ENCODE results near the gene NCAPD2.

NCAPD2 gene

DNA sequence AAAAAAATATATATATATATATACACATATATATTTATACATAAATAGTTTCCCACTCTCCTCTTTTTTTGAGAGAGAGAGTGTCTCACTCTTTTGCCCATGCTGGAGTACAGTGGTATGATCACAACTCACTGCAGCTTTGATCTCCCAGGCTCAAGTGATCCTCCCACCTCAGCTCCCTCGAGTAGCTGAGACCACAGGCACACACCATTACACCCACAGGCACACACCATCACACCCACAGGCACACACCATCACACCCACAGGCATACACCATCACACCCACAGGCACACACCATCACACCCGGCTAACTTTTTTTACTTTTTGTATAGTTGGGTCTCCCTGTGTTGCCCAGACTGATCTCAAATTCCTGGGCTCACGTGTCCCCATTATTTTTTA, 26.3 kb downstream of the NCAPD2 start:
- no peak overlapping the region for H3K27ac ChIP-seq
- TF ChIP-seq ZFX (IDR thresholded peaks at IDR 0.05; ENCODE audit: borderline replicate concordance), result no peak
- TF ChIP-seq, protein P1, sequence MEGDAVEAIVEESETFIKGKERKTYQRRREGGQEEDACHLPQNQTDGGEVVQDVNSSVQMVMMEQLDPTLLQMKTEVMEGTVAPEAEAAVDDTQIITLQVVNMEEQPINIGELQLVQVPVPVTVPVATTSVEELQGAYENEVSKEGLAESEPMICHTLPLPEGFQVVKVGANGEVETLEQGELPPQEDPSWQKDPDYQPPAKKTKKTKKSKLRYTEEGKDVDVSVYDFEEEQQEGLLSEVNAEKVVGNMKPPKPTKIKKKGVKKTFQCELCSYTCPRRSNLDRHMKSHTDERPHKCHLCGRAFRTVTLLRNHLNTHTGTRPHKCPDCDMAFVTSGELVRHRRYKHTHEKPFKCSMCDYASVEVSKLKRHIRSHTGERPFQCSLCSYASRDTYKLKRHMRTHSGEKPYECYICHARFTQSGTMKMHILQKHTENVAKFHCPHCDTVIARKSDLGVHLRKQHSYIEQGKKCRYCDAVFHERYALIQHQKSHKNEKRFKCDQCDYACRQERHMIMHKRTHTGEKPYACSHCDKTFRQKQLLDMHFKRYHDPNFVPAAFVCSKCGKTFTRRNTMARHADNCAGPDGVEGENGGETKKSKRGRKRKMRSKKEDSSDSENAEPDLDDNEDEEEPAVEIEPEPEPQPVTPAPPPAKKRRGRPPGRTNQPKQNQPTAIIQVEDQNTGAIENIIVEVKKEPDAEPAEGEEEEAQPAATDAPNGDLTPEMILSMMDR (IDR thresholded peaks at IDR 0.05), result no peak

DNA sequence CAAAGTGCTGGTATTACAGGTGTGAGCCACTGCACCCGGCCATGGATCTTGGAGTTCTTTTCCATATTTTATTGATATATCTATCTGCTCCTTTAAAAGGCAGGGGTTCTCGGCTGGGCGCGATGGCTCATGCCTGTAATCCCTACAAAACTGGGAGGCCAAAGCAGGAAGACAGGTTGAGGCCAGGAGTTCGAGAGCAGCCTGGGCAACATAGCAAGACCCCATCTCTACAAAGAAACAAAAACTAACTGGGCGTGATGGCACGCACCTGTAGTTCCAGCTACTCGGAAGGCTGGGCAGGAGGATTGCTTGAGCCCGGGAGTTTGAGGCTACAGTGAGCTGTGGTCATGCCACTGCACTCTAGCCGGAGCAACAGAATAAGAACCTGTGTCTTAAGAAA, 28.3 kb downstream of the NCAPD2 start:
- TF ChIP-seq ZFX (IDR thresholded peaks at IDR 0.05; ENCODE audit: borderline replicate concordance), result no peak
- TF ChIP-seq, protein P1 (IDR thresholded peaks at IDR 0.05), result no peak
- H3K27ac ChIP-seq, result no peak overlapping the region

DNA sequence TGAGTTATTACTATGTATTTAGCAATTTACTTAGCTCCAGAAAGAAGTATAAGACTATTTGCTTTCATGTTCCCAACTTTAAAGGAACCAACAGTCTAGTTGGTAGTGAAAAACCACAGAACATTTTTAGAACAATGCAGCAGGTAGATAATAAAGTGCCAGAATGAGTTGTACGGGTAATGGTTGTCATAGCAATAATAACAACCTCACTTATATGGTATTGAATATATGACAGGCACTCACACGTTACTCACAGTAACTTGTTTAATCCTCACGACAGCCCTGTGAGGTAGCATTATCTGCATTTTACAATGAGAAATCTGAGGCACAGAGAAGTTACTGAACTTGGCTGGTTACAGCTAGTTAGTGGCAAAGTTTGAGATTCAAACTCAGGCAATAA, 29.8 kb downstream of the NCAPD2 start:
- TF ChIP-seq ZFX (IDR thresholded peaks at IDR 0.05; ENCODE audit: borderline replicate concordance), result no peak
- TF ChIP-seq, protein P1 (IDR thresholded peaks at IDR 0.05), result no peak
- H3K27ac ChIP-seq, result no peak overlapping the region

DNA sequence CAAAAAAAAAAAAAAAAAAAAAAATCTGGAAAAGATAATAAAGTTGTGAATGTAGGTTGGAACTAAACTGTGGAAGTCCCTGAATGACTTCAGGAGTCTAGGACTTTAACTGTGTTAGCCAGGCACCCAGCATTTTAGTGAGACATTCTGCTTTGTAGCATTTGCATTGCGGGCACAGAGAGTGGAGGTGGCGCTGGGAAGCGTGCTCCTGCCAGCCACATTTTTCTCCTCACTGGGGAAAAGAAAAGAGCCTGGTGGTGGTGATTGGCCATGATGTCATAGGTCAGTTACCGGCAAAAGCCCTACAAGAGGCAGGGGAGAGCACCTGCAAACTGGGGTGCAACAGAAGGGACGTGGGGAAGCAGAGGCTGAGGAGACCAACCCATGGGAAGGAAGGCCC, 30.7 kb downstream of the NCAPD2 start:
- H3K27ac ChIP-seq, result no peak overlapping the region
- TF ChIP-seq ZFX (IDR thresholded peaks at IDR 0.05; ENCODE audit: borderline replicate concordance), result no peak
- TF ChIP-seq, protein P1 (IDR thresholded peaks at IDR 0.05), result no peak

DNA sequence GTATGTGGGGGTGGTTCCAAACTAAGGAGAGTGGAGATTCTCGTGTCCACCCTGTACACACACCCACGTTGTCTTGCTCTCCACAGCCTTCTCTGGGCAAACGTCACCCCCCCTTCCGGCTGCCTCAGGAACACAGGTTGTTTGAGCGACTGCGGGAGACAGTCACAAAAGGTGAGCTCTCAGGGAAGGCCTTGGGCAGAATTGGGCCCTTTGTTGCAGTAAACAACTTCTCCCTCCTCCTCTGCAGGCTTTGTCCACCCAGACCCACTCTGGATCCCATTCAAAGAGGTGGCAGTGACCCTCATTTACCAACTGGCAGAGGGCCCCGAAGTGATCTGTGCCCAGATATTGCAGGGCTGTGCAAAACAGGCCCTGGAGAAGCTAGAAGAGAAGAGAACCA, 32.3 kb downstream of the NCAPD2 start:
- TF ChIP-seq, protein P1 (IDR thresholded peaks at IDR 0.05), result no peak
- no peak for TF ChIP-seq ZFX (IDR thresholded peaks at IDR 0.05; ENCODE audit: borderline replicate concordance)
- H3K27ac ChIP-seq, result no peak overlapping the region

DNA sequence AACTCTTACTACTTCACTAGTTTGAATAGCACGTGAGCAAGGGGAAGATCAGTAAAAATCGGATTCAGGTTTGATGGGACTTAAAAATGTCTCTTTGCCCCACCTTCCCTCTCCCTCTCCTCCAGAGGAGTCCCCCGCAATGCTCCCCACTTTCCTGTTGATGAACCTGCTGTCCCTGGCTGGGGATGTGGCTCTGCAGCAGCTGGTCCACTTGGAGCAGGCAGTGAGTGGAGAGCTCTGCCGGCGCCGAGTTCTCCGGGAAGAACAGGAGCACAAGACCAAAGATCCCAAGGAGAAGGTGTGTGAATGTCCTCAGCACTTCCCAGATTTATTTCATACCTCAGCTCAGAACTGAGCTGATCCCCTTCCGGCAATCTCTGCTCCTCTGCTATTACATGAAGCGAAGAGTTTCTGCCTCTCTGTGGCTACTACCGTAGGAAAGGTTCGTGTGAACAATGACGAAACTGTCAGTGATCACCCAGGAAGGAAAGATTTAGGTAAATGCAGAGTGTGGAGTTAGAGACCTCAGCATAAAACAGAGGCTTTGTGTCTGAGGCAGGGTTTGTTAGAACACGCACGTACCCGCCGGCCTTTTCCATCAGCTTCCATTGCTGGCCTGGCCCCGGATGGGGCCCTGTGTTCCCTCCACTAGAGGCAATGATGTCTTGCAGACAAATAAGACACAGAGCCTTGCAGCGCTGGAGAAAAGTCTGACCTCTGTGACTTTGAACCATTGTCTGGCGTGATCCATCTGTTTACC, 33.0 kb downstream of the NCAPD2 start:
- no peak overlapping the region for H3K27ac ChIP-seq
- TF ChIP-seq, protein P1 (IDR thresholded peaks at IDR 0.05), result no peak
- no peak for TF ChIP-seq ZFX (IDR thresholded peaks at IDR 0.05; ENCODE audit: borderline replicate concordance)

DNA sequence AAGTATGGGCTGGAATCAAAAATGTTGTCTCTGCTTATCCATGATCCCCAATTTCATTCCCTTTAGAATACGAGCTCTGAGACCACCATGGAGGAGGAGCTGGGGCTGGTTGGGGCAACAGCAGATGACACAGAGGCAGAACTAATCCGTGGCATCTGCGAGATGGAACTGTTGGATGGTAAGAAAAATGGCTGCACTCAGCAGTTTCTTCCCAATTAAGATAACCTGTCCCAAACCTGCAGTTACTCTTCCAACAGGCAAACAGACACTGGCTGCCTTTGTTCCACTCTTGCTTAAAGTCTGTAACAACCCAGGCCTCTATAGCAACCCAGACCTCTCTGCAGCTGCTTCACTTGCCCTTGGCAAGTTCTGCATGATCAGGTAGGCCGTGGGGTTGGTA, 33.8 kb downstream of the NCAPD2 start:
- no peak overlapping the region for H3K27ac ChIP-seq
- no peak for TF ChIP-seq ZFX (IDR thresholded peaks at IDR 0.05; ENCODE audit: borderline replicate concordance)
- TF ChIP-seq, protein P1 (IDR thresholded peaks at IDR 0.05), result no peak
